Ectodermal cell (in vitro differentiated cells): ENCODE results near the gene HTR3A.

Experiments
- H3K27ac ChIP-seq: 2 replicates; pipeline ENCODE4 v1.7.0; 2013; ENCODE audit warnings: mild to moderate bottlenecking, low read depth, low read length; ENCODE audit not compliant: insufficient read depth, poor library complexity, severe bottlenecking
- H3K27me3 ChIP-seq: 2 replicates; pipeline ENCODE4 v1.7.0; 2013; ENCODE audit warnings: mild to moderate bottlenecking, low read length; ENCODE audit not compliant: insufficient read depth, control insufficient read depth, poor library complexity, severe bottlenecking
- H3K36me3 ChIP-seq: one replicate; pipeline ENCODE4 v1.7.0; 2013; ENCODE audit warnings: low read length; ENCODE audit not compliant: control insufficient read depth, insufficient read depth
- H3K4me1 ChIP-seq: one replicate; pipeline ENCODE4 v1.7.0; 2013; ENCODE audit warnings: low read length; ENCODE audit not compliant: control insufficient read depth, insufficient read depth
- H3K4me3 ChIP-seq: 2 replicates; pipeline ENCODE4 v1.7.0; 2013; ENCODE audit warnings: low read depth, low read length, control low read depth; ENCODE audit not compliant: insufficient read depth
- H3K9me3 ChIP-seq: 2 replicates; pipeline ENCODE4 v1.7.0; 2013; ENCODE audit warnings: mild to moderate bottlenecking, low read length, moderate library complexity; ENCODE audit not compliant: control insufficient read depth
- WGBS, 2 experiments: methylation state at CpG; one replicate each; pipeline ENCODE4 v1.1.7; 2013; ENCODE audit warnings: missing lambda C conversion rate in 2 of 2; 5-methylcytosine and 5-hydroxymethylcytosine counted together

HTR3A gene

DNA sequence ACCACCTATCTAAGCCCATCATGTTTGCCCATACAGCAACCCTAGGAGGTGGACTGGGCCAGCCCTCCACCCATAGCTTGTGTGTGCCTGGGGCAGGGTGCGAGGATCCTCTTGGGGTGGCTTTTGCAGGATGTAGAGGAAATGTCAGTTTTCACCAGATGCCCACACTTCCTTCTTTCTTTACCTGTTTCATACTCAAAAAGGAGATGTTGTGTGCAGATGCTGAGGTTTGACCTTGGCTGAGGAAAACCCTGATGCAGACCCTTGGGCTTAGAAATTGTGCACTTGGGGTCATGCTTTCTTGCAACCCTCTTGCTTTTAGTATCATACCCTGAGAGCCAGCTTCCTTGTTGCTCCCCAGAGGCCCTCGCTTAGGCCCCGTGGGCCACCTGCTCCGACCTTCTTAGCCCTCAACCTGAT lies 2.2 kb downstream of the HTR3A start:
- Histone ChIP-seq H3K27ac (no peak overlapping the region), H3K4me1 (peaks cover 17% of the 10 kb centered on the region), H3K36me3 (no peaks in the 10 kb centered on the region), H3K27me3 (no peaks in the 10 kb centered on the region), H3K4me3 (no peak overlapping the region), H3K9me3 (no peaks in the 10 kb centered on the region)
- WGBS, 2 experiments = 98 to 99% methylated on average over 4 of the region's 4 CpGs

DNA sequence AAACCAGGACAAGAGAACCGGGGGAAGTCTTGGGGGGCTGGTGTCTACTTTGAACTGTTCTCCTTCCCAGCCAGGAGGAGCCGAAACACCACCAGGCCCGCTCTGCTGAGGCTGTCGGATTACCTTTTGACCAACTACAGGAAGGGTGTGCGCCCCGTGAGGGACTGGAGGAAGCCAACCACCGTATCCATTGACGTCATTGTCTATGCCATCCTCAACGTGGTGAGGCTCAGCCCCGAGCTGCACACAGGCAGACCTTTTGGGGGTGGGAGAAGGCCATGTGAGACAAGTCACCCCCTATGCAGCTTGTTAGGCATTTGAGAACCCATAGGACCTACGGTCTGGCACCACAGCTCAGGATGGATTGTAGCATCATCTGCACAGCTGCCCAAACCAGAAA lies 2.8 kb downstream of the HTR3A start:
- 94 to 96% methylated on average over 11 of the region's 11 CpGs for WGBS, 2 experiments
- no peaks in the 10 kb centered on the region for H3K27me3 ChIP-seq

DNA sequence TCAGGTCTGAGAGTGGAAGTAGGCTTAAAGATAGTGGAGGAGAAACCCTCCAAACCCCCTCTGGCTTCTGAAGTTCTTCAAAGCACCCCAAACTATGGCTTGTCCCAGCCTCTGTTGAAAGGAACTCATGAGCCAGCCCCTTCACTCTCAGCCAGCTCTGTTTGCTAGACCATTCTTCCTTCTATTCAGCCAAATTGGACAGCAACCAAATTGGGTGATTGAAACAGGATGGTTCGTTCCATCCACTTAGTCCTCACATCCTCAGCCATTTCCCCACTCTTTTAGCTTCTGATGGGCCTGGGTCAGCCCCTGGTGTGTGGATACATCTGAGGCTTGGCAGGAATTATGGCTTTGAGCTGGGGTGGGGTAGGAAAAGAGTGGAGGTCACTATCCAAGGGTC lies 4.5 kb downstream of the HTR3A start:
- Histone ChIP-seq H3K9me3 (no peaks in the 10 kb centered on the region), H3K36me3 (no peaks in the 10 kb centered on the region), H3K4me3 (no peak overlapping the region), H3K4me1 (peaks cover 17% of the 10 kb centered on the region), H3K27ac (no peak overlapping the region), H3K27me3 (no peaks in the 10 kb centered on the region)
- 83 to 100% methylated on average over 1 of the region's 1 CpG for WGBS, 2 experiments

More for the DNA sequence above, 2.8 kb downstream of the HTR3A start:
- no peak overlapping the region for H3K4me3 ChIP-seq
- no peak overlapping the region for H3K27ac ChIP-seq
- peaks cover 17% of the 10 kb centered on the region for H3K4me1 ChIP-seq
- H3K36me3 ChIP-seq = no peaks in the 10 kb centered on the region
- no peaks in the 10 kb centered on the region for H3K9me3 ChIP-seq

DNA sequence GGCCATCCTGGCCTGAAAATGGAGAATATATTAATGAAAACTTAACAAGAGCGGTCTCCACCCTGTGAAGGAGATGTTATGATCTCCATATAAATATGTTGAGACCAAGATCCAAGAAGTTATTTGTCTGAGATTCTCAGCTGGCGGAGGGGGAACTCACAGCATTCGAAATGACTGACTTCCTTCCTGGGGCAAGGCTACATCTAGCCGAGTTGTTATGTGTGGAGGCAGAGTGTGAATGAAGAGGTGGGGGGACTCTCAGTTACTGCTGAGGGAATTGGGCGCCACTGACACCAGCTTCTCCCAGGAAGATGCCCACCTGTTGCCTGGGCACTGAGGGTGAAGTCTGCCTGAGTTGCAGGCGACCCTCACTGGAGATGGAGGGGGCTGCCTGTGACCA lies 5.9 kb downstream of the HTR3A start:
- H3K27ac ChIP-seq = no peak overlapping the region
- H3K9me3 ChIP-seq = no peaks in the 10 kb centered on the region
- no peak overlapping the region for H3K4me3 ChIP-seq
- 90 to 92% methylated on average over 6 of the region's 6 CpGs for WGBS, 2 experiments
- H3K36me3 ChIP-seq = no peaks in the 10 kb centered on the region
- peaks cover 4% of the 10 kb centered on the region for H3K4me1 ChIP-seq
- H3K27me3 ChIP-seq = no peaks in the 10 kb centered on the region

DNA sequence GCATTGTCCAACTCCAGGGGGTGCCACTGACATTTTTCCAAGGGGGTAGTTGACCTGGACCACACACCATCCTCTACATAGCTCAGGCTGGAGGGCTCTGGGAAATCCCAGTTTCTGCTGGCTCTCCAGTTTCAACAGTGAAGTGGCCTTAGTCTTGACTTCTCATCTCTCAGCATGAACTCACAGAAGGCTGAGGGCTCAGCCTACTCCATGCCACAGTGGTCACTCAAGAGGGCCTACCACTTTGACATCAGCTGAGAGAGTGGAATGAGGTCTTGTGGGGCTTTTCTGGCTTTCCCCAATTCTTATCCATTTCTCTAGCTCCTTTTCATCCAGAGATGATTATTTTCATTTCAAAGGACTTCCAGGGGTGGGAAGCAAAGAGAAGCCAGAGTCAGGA lies 7.4 kb downstream of the HTR3A start:
- Histone ChIP-seq H3K36me3 (no peaks in the 10 kb centered on the region), H3K27ac (no peak overlapping the region), H3K9me3 (no peaks in the 10 kb centered on the region), H3K4me1 (no peaks in the 10 kb centered on the region), H3K4me3 (no peak overlapping the region), H3K27me3 (no peaks in the 10 kb centered on the region)

DNA sequence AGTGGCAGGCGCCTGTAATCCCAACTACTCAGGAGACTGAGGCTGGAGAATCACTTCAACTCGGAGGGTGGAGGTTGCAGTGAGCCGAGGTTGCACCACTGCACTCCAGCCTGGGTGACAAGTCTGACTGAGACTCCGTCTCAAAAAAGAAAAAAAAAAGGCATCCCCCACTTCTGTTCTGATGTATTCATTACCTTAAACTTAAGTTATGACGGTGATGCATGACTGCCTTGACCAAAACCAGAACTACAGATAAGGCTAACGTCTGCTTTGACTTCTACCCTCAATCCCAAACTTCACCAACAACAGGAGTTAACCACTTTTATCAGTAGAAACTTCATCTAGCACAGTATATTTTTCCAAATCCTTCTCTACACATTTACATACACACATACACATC lies 9.9 kb downstream of the HTR3A start:
- Histone ChIP-seq H3K27ac (no peak overlapping the region), H3K27me3 (no peaks in the 10 kb centered on the region), H3K36me3 (no peaks in the 10 kb centered on the region), H3K9me3 (no peaks in the 10 kb centered on the region), H3K4me3 (no peak overlapping the region), H3K4me1 (no peaks in the 10 kb centered on the region)
- 94 to 95% methylated on average over 6 of the region's 6 CpGs for WGBS, 2 experiments

DNA sequence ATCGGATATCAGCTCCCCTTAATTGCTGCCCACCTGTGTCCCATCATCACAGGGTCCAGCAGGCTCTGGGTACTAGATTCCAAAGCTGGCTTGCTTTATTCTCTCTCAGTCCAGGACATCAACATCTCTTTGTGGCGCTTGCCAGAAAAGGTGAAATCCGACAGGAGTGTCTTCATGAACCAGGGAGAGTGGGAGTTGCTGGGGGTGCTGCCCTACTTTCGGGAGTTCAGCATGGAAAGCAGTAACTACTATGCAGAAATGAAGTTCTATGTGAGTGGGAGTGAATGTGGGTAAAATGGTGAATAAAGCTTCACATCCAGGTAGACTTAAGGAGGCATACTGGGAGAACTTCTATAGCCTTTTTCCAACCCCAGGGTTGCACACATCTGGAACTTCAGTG lies 11.0 kb downstream of the HTR3A start:
- 95 to 96% methylated on average over 4 of the region's 4 CpGs for WGBS, 2 experiments
- Histone ChIP-seq H3K4me3 (no peak overlapping the region), H3K4me1 (no peaks in the 10 kb centered on the region), H3K27ac (no peak overlapping the region), H3K27me3 (no peaks in the 10 kb centered on the region), H3K36me3 (no peaks in the 10 kb centered on the region), H3K9me3 (no peaks in the 10 kb centered on the region)

DNA sequence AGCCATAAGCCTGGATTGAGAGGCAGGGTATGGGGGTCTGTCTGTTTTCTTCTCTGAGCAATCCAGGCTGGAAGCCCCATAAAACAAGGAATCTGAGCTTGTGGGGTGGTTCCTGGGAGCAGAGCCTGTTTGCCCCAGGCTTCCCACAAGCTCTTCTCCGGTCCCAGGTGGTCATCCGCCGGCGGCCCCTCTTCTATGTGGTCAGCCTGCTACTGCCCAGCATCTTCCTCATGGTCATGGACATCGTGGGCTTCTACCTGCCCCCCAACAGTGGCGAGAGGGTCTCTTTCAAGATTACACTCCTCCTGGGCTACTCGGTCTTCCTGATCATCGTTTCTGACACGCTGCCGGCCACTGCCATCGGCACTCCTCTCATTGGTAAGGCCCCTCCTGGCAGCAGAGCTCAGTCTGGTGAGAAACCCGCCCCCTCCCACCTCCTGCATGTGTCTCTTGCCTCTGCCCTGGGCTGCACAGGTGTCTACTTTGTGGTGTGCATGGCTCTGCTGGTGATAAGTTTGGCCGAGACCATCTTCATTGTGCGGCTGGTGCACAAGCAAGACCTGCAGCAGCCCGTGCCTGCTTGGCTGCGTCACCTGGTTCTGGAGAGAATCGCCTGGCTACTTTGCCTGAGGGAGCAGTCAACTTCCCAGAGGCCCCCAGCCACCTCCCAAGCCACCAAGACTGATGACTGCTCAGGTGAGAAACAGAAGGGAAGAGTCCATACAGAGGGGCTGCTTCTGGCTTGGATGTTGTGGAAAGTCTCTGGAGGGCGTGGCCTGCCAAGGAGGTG lies 11.6 kb downstream of the HTR3A start:
- no peaks in the 10 kb centered on the region for H3K36me3 ChIP-seq
- H3K27ac ChIP-seq = no peak overlapping the region
- no peak overlapping the region for H3K4me3 ChIP-seq
- no peaks in the 10 kb centered on the region for H3K9me3 ChIP-seq
- H3K27me3 ChIP-seq = no peaks in the 10 kb centered on the region
- H3K4me1 ChIP-seq = no peaks in the 10 kb centered on the region
- 91 to 92% methylated on average over 18 of the region's 18 CpGs for WGBS, 2 experiments

DNA sequence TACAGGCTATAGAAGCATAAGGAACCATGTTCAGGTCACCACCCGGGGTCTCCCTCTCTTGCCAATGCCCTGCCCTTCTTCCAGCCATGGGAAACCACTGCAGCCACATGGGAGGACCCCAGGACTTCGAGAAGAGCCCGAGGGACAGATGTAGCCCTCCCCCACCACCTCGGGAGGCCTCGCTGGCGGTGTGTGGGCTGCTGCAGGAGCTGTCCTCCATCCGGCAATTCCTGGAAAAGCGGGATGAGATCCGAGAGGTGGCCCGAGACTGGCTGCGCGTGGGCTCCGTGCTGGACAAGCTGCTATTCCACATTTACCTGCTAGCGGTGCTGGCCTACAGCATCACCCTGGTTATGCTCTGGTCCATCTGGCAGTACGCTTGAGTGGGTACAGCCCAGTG lies 14.5 kb downstream of the HTR3A start:
- 88 to 89% methylated on average over 15 of the region's 15 CpGs for WGBS, 2 experiments
- H3K36me3 ChIP-seq = no peaks in the 10 kb centered on the region
- no peaks in the 10 kb centered on the region for H3K9me3 ChIP-seq
- peaks cover 7% of the 10 kb centered on the region for H3K4me1 ChIP-seq
- H3K27ac ChIP-seq = no peak overlapping the region
- H3K27me3 ChIP-seq = no peaks in the 10 kb centered on the region
- H3K4me3 ChIP-seq = no peak overlapping the region

DNA sequence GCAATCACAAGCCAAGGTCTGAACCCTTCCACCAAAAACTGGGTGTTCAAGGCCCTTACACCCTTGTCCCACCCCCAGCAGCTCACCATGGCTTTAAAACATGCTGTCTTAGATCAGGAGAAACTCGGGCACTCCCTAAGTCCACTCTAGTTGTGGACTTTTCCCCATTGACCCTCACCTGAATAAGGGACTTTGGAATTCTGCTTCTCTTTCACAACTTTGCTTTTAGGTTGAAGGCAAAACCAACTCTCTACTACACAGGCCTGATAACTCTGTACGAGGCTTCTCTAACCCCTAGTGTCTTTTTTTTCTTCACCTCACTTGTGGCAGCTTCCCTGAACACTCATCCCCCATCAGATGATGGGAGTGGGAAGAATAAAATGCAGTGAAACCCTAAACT lies 15.0 kb downstream of the HTR3A start:
- Histone ChIP-seq H3K27me3 (no peaks in the 10 kb centered on the region), H3K4me3 (no peak overlapping the region), H3K36me3 (no peaks in the 10 kb centered on the region), H3K9me3 (no peaks in the 10 kb centered on the region), H3K27ac (no peak overlapping the region), H3K4me1 (peaks cover 7% of the 10 kb centered on the region)
- WGBS, 2 experiments = 89 to 92% methylated on average over 2 of the region's 2 CpGs

DNA sequence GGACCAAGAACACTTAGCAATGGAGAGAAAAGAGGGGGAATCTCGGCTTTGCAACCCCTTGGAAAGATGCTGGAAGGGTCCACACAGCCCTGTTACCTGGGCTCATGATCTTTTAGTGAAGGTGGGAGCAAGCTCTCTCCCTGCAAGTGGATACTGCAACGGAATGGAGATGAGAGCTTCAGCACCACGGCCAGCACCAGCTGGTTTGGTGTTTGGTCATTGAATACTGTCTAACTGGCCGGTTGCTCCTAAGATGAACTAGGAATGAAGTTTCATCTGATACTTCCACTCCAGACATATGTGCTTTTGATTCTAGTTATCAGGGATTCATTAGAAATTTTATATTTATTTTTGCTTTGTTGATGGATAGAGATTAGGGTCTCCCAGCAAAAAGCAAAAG lies 16.3 kb downstream of the HTR3A start:
- WGBS, 2 experiments = 30 to 34% methylated on average over 4 of the region's 4 CpGs
- Histone ChIP-seq H3K27ac (no peak overlapping the region), H3K36me3 (no peaks in the 10 kb centered on the region), H3K9me3 (no peaks in the 10 kb centered on the region), H3K4me3 (no peak overlapping the region), H3K4me1 (peaks cover 7% of the 10 kb centered on the region), H3K27me3 (no peaks in the 10 kb centered on the region)
